GM18870 (cell line): Measurements from ENCODE around the gene SH2B3.

ENCODE experiments used
- ATAC-seq: cut with Tn5 transposase; IDR thresholded peaks from one replicate; pipeline ENCODE4 v1.9.1; 2021; ENCODE audit warnings: moderate library complexity; ENCODE audit not compliant: unreplicated experiment

SH2B3 gene

DNA sequence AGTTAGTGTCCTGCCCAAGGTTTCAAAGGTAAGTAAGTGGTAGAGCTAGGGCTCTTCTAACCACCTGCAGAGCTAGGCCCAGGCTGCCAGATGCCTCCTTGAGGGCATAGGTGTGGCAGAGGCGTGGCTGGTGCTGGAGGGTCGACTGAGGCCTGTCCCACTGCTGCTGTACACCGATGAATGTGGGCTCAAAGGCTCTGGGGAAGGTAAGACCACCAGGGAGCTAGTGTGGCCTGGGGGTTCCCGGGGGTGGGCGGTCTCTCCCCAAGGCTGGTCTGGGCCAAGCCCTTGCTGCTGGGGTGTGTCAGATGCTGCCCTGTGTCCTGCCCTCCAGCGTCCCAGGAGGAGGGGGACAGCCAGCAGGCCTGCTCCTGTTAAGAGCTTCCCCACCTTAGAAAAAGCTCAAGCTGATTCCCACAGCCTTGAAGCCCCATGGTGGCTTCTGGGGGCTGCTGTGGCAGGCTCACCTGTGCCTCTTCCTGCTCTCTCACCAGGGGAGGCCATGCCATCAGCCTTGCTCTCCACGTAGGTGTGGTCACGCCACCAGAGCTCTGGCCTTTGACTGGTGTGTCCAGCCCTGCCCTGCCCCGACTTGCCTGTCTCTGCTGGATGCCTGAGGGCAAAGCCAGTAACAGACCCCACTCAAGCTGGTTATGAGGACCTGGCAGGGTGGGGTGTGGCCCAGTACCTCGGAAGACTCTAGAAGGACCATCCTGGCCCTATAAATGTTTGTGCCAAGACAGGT lies 36.8 kb downstream of the SH2B3 start:
- no peak for ATAC-seq

DNA sequence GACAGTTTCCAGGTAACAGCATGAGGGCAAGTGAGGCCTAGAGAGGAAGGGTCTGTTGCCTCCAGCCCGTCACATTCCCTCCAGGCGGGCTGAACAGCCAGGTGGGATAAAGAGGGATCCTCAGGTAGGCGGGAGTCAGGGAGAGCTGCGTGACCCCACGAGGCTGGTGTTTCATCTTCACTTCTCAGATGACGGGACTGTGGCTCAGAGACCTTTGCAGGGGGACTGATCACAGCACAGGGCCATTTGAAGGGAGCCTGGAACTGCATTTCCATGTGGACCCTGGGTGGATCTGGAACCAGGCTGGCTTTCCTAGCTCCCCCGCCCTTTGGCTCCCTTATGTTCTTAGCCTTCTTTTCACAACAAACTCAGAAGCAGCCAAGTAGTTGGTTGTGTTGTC lies 37.4 kb downstream of the SH2B3 start:
- no peak for ATAC-seq

DNA sequence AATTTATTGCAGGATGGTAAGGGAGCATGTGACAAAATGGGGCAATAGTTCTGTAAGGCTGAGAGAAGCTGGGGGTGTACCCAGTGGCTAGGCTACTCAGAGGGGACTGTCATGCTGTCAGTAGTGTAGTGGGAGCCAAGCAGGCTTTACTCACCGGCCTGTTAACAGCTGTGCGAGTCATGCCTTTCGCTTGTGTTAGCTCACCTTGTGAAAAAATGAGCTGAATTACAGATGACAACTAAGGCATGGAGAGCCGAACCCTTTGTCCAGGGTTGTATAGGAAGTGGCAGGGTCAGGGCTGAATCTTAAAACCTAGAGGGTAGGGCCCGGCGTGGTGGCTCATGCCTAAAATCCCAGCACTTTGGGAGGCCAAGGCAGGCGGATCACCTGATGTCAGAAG lies 37.9 kb downstream of the SH2B3 start:
- no peak for ATAC-seq

DNA sequence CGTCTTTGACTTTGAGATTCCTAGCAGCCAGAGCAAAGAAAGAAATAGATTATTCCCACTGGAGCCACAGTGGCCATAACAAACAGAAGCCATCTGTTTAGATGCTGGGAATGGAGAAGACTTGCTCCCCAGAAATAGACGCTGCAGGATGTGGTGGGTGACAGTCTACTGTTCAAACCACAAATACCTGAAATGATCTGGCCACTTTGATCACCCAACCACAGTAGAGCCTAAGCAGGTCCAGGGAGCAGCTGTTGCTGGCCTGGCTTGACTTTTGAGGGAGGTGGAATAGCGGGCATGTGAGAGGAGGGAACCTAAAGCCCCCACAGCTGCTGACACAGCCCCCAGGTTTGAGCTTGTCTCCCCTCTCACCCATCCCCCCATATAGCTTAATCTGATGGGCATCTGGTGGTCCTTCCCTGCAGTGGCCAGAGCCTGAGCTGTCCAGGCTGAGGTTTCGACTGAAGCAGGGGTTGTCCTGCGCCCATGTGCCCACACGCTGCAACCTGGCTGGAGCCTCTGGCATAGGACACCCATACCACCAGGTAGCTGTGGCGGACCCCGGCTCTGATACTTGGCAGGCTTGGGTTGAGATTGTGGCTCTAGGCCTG lies 38.7 kb downstream of the SH2B3 start:
- peak; percentile 33 for ATAC-seq

DNA sequence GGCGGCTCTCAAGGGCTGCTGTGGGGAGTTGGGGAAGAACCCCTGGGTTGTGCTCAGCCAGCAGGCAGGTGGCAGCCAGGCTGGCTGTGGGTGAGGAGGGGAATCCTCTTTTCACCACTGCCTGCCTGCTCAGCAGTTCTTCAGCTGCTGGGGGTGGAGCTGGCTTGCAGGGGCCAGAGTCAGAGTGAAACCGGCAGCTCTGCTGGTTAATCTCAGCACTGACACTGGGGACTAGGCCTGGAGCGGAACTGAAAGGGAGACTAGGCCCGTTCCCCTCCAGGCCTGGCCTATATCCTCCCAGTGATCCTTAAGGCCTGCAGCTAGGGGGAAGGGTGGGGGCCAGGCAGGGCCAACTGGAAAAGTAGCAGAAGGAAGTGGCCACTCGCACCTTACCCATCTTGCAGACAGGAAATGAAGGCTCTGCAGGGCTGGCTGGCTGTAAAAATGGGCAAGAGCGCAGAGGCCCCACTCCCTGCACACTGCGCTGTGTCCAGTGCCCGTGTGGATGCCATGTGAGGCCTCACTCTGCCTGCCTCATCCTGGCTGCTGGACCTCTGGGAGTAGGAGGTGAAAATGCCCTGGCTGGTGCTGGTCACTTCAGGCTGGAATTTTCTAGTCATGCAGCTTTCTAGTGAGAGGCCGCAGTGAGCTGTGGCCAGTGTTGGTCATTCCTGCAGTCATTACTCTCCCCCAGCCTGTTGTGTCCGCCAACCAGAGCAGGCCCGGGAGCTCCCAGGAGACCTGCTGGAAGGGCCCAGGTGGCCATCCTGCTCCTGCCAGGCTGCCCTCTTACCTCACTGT lies 39.4 kb downstream of the SH2B3 start:
- ATAC-seq, result peak; percentile 80

DNA sequence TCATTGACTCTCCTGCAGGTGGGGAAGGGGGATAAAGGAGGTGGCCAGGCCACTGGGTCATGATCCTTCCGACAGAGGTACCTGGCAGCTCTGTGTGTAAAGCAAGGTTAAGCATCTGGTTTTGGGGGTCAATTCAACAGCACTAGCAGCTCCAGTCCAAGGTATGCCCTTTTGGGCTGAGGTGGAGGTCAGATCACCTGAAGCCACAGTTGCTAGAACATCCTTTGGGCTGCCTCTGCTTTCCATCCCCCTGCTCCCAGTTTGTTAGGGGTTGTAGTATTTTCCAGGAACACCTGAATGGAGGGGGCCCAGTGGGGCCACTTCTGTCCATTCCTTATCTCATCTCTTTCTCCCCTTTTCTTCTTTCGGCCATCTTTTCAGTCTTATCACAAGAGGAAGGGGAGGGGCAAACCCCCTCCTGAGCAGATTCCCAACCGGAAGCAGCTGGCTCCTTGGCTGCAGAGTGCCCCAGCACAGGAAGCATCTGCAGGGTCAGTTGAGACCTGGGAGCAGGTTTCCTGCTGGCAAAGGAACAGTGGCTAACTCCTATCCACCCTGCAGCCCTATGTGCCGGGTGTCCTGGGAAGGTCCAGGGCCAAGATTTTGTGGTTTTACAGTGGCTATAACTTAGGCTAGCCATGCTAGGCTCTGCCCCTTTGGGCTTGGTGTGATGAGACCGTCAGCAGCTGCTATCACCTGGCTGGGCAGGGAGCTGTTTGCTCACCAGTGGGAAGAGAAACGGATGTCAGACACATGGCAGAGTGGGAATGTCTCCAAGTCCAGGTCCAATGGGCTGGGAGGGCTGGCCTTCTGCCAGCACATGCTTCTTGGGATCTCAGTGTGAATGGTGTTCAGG lies 40.2 kb downstream of the SH2B3 start:
- ATAC-seq, result no peak

DNA sequence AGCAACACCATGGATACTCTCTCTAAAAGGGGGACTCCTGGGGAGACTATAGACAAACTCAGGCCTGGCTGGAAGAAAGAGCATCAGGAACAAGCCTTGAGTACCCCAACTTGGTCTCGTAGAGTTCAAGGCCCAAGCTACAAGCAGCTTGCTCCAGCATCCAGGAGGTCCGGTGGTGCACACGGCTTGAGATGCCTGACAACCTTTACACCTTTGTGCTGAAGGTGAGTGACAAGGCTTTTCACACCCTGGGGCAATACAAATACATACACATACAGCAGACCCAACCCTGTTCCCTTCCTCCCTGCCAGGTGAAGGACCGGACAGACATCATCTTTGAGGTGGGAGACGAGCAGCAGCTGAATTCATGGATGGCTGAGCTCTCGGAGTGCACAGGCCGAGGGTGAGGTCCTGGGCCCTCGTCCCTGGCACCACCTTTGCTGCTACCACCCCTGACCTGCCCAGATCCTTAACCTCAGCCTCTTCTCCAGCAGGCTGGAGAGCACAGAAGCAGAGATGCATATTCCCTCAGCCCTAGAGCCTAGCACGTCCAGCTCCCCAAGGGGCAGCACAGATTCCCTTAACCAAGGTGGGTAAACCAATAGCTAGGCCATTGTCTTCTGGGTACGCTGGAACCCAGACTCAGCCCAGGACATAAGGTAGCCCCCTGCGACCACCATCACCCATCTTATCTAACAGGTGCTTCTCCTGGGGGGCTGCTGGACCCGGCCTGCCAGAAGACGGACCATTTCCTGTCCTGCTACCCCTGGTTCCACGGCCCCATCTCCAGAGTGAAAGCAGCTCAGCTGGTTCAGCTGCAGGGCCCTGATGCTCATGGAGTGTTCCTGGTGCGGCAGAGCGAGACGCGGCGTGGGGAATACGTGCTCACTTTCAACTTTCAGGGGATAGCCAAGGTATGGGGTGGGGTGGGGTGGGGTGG lies 41.2 kb downstream of the SH2B3 start:
- ATAC-seq, result no peak

DNA sequence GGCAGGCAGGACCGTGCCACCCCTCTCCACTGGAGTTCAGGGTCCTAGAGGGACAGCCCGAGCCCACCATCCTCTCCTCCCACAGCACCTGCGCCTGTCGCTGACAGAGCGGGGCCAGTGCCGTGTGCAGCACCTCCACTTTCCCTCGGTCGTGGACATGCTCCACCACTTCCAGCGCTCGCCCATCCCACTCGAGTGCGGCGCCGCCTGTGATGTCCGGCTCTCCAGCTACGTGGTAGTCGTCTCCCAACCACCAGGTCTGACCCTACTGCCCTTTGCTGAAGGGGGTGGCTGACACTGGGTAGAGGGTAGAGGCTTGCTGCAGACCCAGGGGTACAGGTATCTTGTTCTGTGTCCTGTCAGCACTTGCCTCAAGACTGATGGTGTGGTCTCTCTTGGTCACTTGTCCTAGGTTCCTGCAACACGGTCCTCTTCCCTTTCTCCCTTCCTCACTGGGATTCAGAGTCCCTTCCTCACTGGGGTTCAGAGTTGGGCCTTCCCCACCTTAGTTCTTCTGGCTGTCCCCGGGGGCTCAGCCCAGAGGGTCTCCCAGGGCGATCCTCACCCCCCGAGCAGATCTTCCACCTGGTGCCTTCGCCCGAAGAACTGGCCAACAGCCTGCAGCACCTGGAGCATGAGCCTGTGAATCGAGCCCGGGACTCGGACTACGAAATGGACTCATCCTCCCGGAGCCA lies 42.0 kb downstream of the SH2B3 start:
- no peak for ATAC-seq

DNA sequence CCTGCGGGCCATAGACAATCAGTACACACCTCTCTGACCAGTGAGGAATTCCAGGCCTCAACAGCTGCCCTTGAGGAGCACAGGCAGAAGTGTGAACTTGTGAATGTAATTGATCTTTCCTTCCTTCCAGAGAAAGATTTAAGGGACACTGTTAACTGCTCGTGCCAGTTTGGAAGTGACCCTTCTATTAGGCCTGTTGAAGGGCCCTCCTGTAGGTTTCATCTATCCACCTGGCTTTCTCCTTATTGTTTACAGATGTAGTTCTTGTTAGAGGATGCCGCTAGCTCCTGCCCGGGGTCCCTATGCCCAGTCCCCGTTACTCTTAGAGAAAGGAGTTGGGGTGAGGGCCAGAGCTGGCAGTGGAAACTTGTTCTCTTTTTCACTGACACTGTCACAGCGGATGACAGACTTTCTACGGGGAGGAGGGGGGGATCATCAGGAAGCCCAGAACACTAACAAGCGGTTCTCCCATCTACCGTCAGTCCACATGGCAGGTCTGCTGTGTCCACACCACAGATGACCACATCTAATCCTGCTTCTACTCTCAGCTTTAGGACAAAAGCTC lies 42.6 kb downstream of the SH2B3 start:
- ATAC-seq, result no peak

DNA sequence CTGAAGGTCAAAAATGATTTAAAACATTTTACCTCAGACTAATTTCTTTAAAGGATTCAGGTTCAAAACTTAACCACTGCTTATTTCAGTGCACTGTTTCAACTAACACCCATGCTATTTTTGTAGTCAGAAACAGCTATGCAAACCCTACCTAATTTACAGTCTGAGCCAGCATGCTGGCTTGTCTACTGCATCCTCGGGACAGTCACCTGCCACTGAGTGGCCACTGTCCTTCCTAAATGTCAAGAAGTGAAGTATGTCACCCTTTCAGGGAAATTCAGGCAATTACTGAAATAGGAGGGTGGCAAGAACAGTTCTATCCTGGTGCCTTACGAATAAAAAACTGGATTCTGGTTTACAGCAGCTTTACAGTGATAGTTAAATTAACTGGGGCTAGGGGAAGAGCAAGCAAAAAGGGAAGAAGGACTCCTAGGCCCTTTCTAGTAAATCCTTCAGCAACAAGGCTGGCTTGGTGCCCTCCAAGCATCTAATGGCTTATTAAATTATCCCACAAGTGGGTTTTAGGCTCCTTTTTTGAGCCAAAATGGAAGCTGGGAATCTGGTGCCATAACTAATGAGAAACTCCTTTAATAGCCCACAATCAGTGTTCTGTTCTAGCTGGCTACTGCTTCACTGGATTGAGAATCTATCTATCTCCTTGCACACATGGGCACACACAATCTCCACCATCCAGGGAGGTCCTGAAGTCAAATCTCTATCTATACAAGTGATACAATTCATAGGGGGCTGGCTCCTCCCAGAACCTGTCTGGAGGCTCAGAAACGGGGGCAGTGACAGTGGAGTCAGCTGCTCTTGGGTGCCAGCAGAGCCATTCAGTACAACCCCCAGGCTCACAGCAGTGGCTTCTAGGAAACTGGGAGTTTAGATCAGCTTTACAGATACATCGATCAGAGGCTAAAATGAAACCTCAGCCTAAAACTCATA lies 43.4 kb downstream of the SH2B3 start:
- no peak for ATAC-seq

DNA sequence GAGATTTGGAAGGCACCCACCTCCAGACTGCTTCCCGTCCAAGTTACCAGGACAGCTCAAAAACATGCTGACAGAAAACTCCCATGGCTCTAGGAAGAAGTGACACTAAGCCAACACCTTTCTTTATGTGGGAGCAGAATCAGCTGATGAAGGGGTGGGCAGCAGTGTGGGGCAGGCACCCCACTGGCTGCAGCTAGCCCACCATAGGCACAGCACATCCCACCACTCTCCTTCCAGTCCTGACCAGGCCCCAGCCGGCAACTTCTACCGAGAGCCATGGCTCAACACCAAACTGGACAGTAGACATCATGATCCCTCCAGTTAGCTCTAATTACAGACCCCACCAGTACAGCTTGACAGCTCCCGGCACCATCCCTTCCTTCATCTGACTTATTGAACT lies 45.0 kb downstream of the SH2B3 start:
- no peak for ATAC-seq

DNA sequence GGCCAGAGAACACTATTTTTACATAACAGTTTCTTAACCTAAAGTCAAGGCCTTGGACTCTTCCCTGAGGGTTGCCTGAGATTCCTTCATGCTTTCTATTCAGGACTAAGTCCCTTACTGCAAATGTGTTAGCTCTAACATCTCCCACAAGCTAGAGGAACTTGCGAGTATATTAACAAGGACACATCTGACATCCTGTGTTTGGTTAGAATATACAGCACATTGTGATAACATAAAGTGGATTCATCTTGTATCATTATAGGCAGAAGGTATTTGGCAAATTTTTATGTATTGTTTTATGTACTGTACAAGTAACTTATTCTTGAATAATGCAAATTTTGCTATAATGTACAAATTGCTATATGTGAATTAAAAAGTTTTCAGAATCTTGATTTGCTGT lies 45.5 kb downstream of the SH2B3 start:
- no peak for ATAC-seq

DNA sequence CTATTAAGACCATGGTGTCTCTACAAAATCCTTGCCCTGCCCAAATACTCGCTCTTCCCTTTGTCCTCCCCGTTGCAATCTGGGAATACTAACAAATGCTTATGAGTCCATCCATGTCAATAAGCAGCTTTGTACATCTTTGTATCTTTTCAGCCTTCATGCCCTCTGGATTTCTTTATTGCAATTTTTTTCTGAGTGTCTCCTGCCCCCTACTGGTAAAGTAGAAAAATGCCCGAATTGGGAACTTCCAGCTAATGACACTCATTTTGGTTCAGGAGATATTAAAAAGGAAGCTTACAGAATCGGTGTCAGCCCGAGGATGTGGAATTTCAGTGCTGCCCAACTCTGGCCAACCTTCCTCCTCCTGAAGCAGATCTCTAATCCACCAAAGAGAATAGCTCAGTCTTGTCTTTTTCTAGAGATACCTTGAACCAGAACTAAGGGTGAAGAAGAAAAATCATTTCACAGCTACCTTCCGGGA lies 46.0 kb downstream of the SH2B3 start:
- no peak for ATAC-seq

DNA sequence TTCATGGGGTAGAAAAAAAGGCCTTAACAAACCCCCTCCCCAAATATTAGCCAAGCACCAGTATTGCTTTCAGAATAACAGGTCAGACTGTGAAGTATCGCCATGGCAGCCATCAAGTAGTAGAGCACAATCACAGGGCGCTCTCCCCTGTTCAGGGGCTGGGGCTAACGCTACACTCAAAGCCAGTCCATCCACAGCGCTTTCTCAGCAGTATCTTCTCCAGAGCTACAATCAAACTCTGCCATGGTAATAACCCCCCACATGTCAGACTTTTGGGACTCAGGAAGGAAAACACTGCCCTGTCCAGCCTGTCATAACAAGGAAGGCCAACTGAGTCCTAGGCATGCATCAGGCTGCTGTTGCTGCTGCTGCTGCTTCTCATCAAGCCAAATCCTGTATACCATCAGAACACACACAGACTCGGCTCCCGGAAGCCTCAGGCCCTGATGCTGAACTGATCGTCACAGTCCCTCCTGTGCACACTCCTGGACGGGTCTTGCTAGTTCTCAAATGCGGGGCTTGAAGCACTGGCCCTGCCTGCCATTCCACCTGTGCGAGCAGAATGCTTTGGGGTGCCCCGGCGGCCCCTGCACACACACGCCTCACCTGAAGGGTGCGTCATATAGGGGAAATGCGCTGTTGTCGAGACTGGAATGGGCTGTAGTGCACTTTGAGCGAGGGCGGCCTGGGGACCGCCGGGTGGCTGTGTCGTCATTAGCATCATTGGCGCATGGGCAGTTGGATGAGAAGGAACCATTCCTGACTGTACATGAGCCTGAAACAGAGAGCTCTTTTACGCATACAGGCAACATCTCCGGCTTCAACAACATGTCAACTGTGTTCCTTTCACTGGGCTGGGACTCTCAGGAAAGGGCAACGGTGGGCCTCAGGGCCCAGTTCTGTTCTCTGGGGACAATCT lies 47.6 kb downstream of the SH2B3 start:
- ATAC-seq, result no peak

DNA sequence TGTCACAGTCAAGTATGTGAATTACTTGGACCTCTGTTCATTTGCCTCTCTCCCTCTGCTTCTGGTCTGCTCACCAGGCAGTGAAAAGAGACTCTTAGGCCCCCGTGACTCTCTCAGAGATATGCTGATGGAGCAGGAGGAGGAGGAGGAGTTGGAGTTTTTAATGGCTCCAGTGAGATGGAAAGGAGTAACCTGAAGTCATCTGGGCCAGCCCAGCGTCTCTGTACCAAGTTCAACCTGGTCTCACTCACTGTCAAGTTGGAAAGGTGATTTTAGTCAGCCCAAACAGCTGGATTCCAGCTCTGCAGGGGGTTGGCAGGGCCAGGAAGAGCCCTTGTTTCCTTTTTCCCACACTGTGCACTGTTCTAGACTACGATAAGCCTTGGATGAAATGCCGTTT lies 48.6 kb downstream of the SH2B3 start:
- no peak for ATAC-seq

DNA sequence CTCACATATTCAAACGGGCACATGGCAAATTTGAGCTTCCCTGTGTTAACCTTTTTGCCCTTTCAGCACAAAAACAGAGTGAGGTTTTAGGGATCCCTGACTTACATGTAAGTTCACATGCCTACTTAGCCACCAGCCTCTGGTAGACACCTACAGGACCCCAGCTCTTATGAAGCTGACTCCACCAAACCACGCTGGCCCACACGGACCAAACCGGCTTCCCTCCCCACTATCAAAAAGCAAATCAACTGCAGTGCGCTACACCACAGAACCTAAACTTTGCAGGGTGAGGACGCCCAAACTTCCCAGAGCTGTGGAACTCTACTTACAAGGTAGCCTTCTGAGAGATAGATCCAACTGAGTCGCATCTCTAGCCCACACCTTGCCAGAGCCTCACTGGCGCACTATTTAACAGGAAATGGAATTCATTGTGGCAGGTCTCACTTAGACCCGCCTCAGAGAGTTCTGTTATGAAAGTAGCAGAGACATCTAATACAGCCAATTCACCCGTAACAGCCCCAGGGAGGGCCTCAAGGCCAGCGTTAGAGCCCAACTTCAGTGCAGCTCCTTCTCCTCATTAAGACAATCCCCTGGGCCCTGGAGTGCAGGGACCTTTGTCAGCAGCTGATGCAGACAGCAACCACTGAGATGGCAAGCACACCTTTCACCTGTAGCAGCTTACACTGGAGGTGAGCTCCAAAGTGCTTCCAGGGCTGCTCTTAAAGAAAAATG lies 49.2 kb downstream of the SH2B3 start:
- ATAC-seq, result no peak
